ENCODE results near the gene SH3TC2. TPM values are rescaled to one million over a fixed set of nuclear protein-coding genes. Genes with fewer than 3 reads are reported as not detected.
A peak's percentile ranks its signal among the peaks of the same experiment; 100 is the strongest.

The SH3TC2 gene
- total RNA-seq, 1 experiment from 2014 or later: 9.3 TPM

- DNase-seq (ENCODE audit: low read depth): no peak
These were observed 61.7 kb downstream of the SH3TC2 start for GRCh38 chr5:149001162-149001561.

- no peak for DNase-seq (ENCODE audit: low read depth)
These were observed 63.1 kb downstream of the SH3TC2 start for GRCh38 chr5:148999741-149000140.

- peak; percentile 57 for DNase-seq (ENCODE audit: low read depth)
These were observed 64.6 kb downstream of the SH3TC2 start for GRCh38 chr5:148998174-148998797.

GRCh38 chr5:148996270-148996669 is 66.6 kb downstream of the SH3TC2 start:
- DNase-seq (ENCODE audit: low read depth): no peak

- DNase-seq (ENCODE audit: low read depth): no peak
These were observed 67.1 kb downstream of the SH3TC2 start for GRCh38 chr5:148995791-148996190.

GRCh38 chr5:148993283-148993936 is 69.5 kb downstream of the SH3TC2 start:
- DNase-seq (ENCODE audit: low read depth): no peak

- DNase-seq (ENCODE audit: low read depth): no peak
These were observed 70.6 kb downstream of the SH3TC2 start for GRCh38 chr5:148992265-148992664.

GRCh38 chr5:148991566-148991965 is 71.3 kb downstream of the SH3TC2 start:
- no peak for DNase-seq (ENCODE audit: low read depth)

- DNase-seq (ENCODE audit: low read depth): no peak
These were observed 72.0 kb downstream of the SH3TC2 start for GRCh38 chr5:148990817-148991216.

GRCh38 chr5:148989567-148989966 is 73.3 kb downstream of the SH3TC2 start:
- no peak for DNase-seq (ENCODE audit: low read depth)

GRCh38 chr5:148988328-148988727 is 74.5 kb downstream of the SH3TC2 start:
- DNase-seq (ENCODE audit: low read depth): peak; percentile 71

- DNase-seq (ENCODE audit: low read depth): no peak
These were observed 76.2 kb downstream of the SH3TC2 start for GRCh38 chr5:148986636-148987035.

GRCh38 chr5:148984345-148984744 is 78.5 kb downstream of the SH3TC2 start:
- peak; percentile 81 for DNase-seq (ENCODE audit: low read depth)

- DNase-seq (ENCODE audit: low read depth): no peak
These were observed 81.5 kb downstream of the SH3TC2 start for GRCh38 chr5:148981353-148981752.

- no peak for DNase-seq (ENCODE audit: low read depth)
These were observed 82.1 kb downstream of the SH3TC2 start for GRCh38 chr5:148980731-148981130.

GRCh38 chr5:148979083-148979723 is 83.7 kb downstream of the SH3TC2 start:
- DNase-seq (ENCODE audit: low read depth): peak; percentile 47

- peak; percentile 62 for DNase-seq (ENCODE audit: low read depth)
These were observed 84.3 kb downstream of the SH3TC2 start for GRCh38 chr5:148978370-148979082.

- DNase-seq (ENCODE audit: low read depth): peak; percentile 96
These were observed 86.1 kb downstream of the SH3TC2 start for GRCh38 chr5:148976569-148977381.

GRCh38 chr5:148974642-148975327 is 88.1 kb downstream of the SH3TC2 start:
- DNase-seq (ENCODE audit: low read depth): no peak

GRCh38 chr5:148973455-148973854 is 89.4 kb downstream of the SH3TC2 start:
- peak; percentile 51 for DNase-seq (ENCODE audit: low read depth)

GRCh38 chr5:148972974-148973374 is 89.9 kb downstream of the SH3TC2 start:
- peak; percentile 88 for DNase-seq (ENCODE audit: low read depth)

Measured in RPMI7951 (cell line).